SU-DHL-6 (cell line): ENCODE results near the gene SESN1.

Experiments used
- H2AFZ ChIP-seq: fragments of 200-600 bp; sonication (generic); 2 replicates; pipeline ENCODE4 v1.6.1; 2014; ENCODE audit warnings: low read depth, mild to moderate bottlenecking, moderate library complexity, mixed read lengths, antibody characterized with exemption, low read length; ENCODE audit not compliant: severe bottlenecking
- H3F3A ChIP-seq: fragments of 200-600 bp; shearing (Covaris generic); 2 replicates; pipeline ENCODE4 v1.6.0; 2016; ENCODE audit warnings: antibody characterized with exemption, mild to moderate bottlenecking; ENCODE audit not compliant: insufficient read depth
- H3K27ac ChIP-seq: fragments of 200-600 bp; sonication (generic); 2 replicates; pipeline ENCODE4 v1.5.1; 2016; ENCODE audit warnings: low read depth, mild to moderate bottlenecking, low read length, moderate library complexity, mixed read lengths
- H3K27me3 ChIP-seq: fragments of 200-600 bp; sonication (generic), shearing (Covaris generic); 2 replicates; pipeline ENCODE4 v1.6.0; 2014; ENCODE audit warnings: mild to moderate bottlenecking, low read length
- H3K36me3 ChIP-seq: fragments of 200-600 bp; sonication (generic); 2 replicates; pipeline ENCODE4 v1.6.1; 2014; ENCODE audit warnings: mild to moderate bottlenecking, low read length, mixed read lengths
- H3K4me2 ChIP-seq: fragments of 300-600, 200-600 bp; shearing (Covaris generic), sonication (generic); 2 replicates; pipeline ENCODE4 v1.6.0; 2014; ENCODE audit warnings: low read length, low read depth, mild to moderate bottlenecking; ENCODE audit not compliant: poor library complexity, severe bottlenecking
- H3K4me3 ChIP-seq: fragments of 200-600 bp; sonication (generic); 2 replicates; pipeline ENCODE4 v1.5.1; 2014; ENCODE audit warnings: antibody characterized with exemption, low read length, mild to moderate bottlenecking, mixed read lengths; ENCODE audit not compliant: insufficient read depth, poor library complexity, severe bottlenecking
- H3K79me2 ChIP-seq: fragments of 200-600 bp; sonication (generic); 2 replicates; pipeline ENCODE4 v1.6.1; 2014; ENCODE audit warnings: mild to moderate bottlenecking, low read length, moderate library complexity; ENCODE audit not compliant: insufficient read depth
- H3K9ac ChIP-seq: fragments of 200-600 bp; sonication (generic); 2 replicates; pipeline ENCODE4 v1.7.0; 2014; ENCODE audit warnings: mild to moderate bottlenecking, low read length
- H3K9me2 ChIP-seq: fragments of 200-600 bp; sonication (generic); replicated peaks from 2 replicates; pipeline ENCODE4 v1.6.1; 2014; ENCODE audit warnings: low read length; ENCODE audit not compliant: insufficient read depth
- H3K9me3 ChIP-seq: fragments of 200-600 bp; sonication (generic); 2 replicates; pipeline ENCODE4 v1.6.1; 2014; ENCODE audit warnings: low read length, mixed read lengths; ENCODE audit not compliant: insufficient read depth
- H4K20me1 ChIP-seq: fragments of 200-600 bp; sonication (generic); 2 replicates; pipeline ENCODE4 v1.6.1; 2014; ENCODE audit warnings: low read depth, mild to moderate bottlenecking, antibody characterized with exemption, low read length, moderate library complexity, mixed read lengths
- CTCF ChIP-seq: fragments of 200-600 bp; sonication (generic); IDR thresholded peaks from one replicate; pipeline ENCODE4 v1.5.1; 2017; ENCODE audit warnings: antibody characterized with exemption, mild to moderate bottlenecking, low read length, moderate library complexity; ENCODE audit not compliant: insufficient read depth, poor library complexity, severe bottlenecking
- EZH2phosphoT487 ChIP-seq: fragments of 200-600 bp; sonication (generic), shearing (Covaris generic); conservative IDR thresholded peaks from 2 replicates; pipeline ENCODE4 v1.6.1; 2018; ENCODE audit warnings: mild to moderate bottlenecking, antibody characterized with exemption, low read length, moderate library complexity, mixed read lengths

Gene SESN1

GRCh38 chr6:109050012-109050411 is 44.6 kb downstream of the SESN1 start:
- no peaks in the 10 kb centered on the region for H3K79me2 ChIP-seq
- 0 out of 2 replicates have a peak, but pooled peaks cover 5% of the 10 kb centered on the region for H3K9me3 ChIP-seq
- TF ChIP-seq EZH2phosphoT487 (no peak), CTCF (no peak)
- H3K4me3 ChIP-seq, result no peak overlapping the region
- no peaks in the 10 kb centered on the region for H3K36me3 ChIP-seq
- H3K27ac ChIP-seq, result no peak overlapping the region
- no peaks in the 10 kb centered on the region for H3K9me2 ChIP-seq
- no peaks in the 10 kb centered on the region for H3F3A ChIP-seq
- no peaks in the 10 kb centered on the region for H3K27me3 ChIP-seq
- H2AFZ ChIP-seq, result no peak overlapping the region
- H3K4me2 ChIP-seq, result no peak overlapping the region
- H3K9ac ChIP-seq, result no peak overlapping the region
- no peaks in the 10 kb centered on the region for H4K20me1 ChIP-seq

- Histone ChIP-seq H3K9me3 (0 out of 2 replicates have a peak, but pooled peaks cover 5% of the 10 kb centered on the region), H3K27ac (no peak overlapping the region), H3K79me2 (no peaks in the 10 kb centered on the region), H3K27me3 (no peaks in the 10 kb centered on the region), H2AFZ (no peak overlapping the region), H4K20me1 (no peaks in the 10 kb centered on the region), H3K4me2 (no peak overlapping the region), H3K36me3 (no peaks in the 10 kb centered on the region), H3K9ac (no peak overlapping the region), H3K9me2 (no peaks in the 10 kb centered on the region), H3F3A (no peaks in the 10 kb centered on the region), H3K4me3 (no peak overlapping the region)
- TF ChIP-seq CTCF (no peak), EZH2phosphoT487 (no peak)
Observed at GRCh38 chr6:109048670-109049415, 45.8 kb downstream of the SESN1 start.

GRCh38 chr6:109048176-109048575 is 46.5 kb downstream of the SESN1 start:
- H2AFZ ChIP-seq, result no peak overlapping the region
- H3K9me2 ChIP-seq, result no peaks in the 10 kb centered on the region
- H3F3A ChIP-seq, result no peaks in the 10 kb centered on the region
- H3K36me3 ChIP-seq, result no peaks in the 10 kb centered on the region
- H3K4me2 ChIP-seq, result no peak overlapping the region
- no peak overlapping the region for H3K9ac ChIP-seq
- no peaks in the 10 kb centered on the region for H3K27me3 ChIP-seq
- H3K79me2 ChIP-seq, result no peaks in the 10 kb centered on the region
- 0 out of 2 replicates have a peak, but pooled peaks cover 5% of the 10 kb centered on the region for H3K9me3 ChIP-seq
- TF ChIP-seq EZH2phosphoT487, result no peak
- no peak for TF ChIP-seq CTCF
- H4K20me1 ChIP-seq, result no peaks in the 10 kb centered on the region
- no peak overlapping the region for H3K4me3 ChIP-seq
- no peak overlapping the region for H3K27ac ChIP-seq
